WTC11 (cell line): ENCODE measurements around the gene PDZRN4. TPM values are rescaled to one million over a fixed set of nuclear protein-coding genes. Genes with fewer than 3 reads are reported as not detected.

ENCODE experiments used
- ATAC-seq: fragments of 200-7000 bp; cut with Tn5 transposase; 2 replicates; pipeline ENCODE4 v1.10.0; 2021; ENCODE audit warnings: mild to moderate bottlenecking, moderate library complexity
- CTCF ChIA-PET: fragments of 300-600 bp; sonication (Branson Sonifier 250); formaldehyde crosslinking; loops from one replicate; lab custom pipeline; 2021; ENCODE audit warnings: antibody characterized with exemption; lab: Charles Lee
- POLR2A ChIA-PET: fragments of 350-600 bp; sonication (Branson Sonifier 250); formaldehyde crosslinking; loops from one replicate; lab custom pipeline; 2021; ENCODE audit warnings: antibody characterized with exemption; lab: Charles Lee
- DNase-seq: peaks from one replicate; pipeline ENCODE4 v3.0.0; 2021; ENCODE audit warnings: low spot score
- H3K27ac Mint-ChIP-seq: 2 replicates; pipeline ENCODE4 v1.8.0; 2021; ENCODE audit warnings: mixed read lengths
- H3K27me3 Mint-ChIP-seq: 2 replicates; pipeline ENCODE4 v1.8.0; 2021; ENCODE audit warnings: low read depth, mild to moderate bottlenecking, moderate library complexity, mixed read lengths
- H3K36me3 Mint-ChIP-seq: 2 replicates; pipeline ENCODE4 v1.8.0; 2021; ENCODE audit warnings: mixed read lengths
- H3K4me1 Mint-ChIP-seq: 2 replicates; pipeline ENCODE4 v1.8.0; 2022; ENCODE audit warnings: mixed read lengths
- H3K4me3 Mint-ChIP-seq: 2 replicates; pipeline ENCODE4 v1.8.0; 2021; ENCODE audit warnings: mild to moderate bottlenecking, moderate library complexity, mixed read lengths
- H3K9me3 Mint-ChIP-seq: 2 replicates; pipeline ENCODE4 v1.8.0; 2021; ENCODE audit warnings: mixed read lengths
- CBFB ChIP-seq: sonication (generic); formaldehyde crosslinking; IDR thresholded peaks from 2 replicates; pipeline ENCODE4 v1.8.1; 2022; ENCODE audit warnings: mild to moderate bottlenecking, low read depth, missing genetic modification reagents
- GABPB1 ChIP-seq: sonication (generic); formaldehyde crosslinking; IDR thresholded peaks from 2 replicates; pipeline ENCODE4 v1.8.1; 2023; ENCODE audit warnings: mild to moderate bottlenecking, missing genetic modification reagents
- JAZF1 ChIP-seq: fragments of 250-450 bp; sonication (Bioruptor Pico); IDR thresholded peaks from 2 replicates; pipeline ENCODE4 v1.9.0; 2021; ENCODE audit warnings: moderate library complexity, mild to moderate bottlenecking, inconsistent platforms
- OVOL2 ChIP-seq: fragments of 250-450 bp; sonication (Bioruptor Pico); IDR thresholded peaks from 2 replicates; pipeline ENCODE4 v1.9.0; 2021; ENCODE audit warnings: mild to moderate bottlenecking, borderline replicate concordance
- TEAD1 ChIP-seq: sonication (generic); formaldehyde crosslinking; IDR thresholded peaks from 2 replicates; pipeline ENCODE4 v1.8.0; 2022; ENCODE audit warnings: mild to moderate bottlenecking, missing genetic modification reagents
- ZNF121 ChIP-seq: sonication (generic); formaldehyde crosslinking; IDR thresholded peaks from 2 replicates; pipeline ENCODE4 v1.8.0; 2023; ENCODE audit warnings: missing genetic modification reagents
- ZNF138 ChIP-seq: sonication (generic); formaldehyde crosslinking; conservative IDR thresholded peaks from 2 replicates; pipeline ENCODE4 v1.8.1; 2022; ENCODE audit warnings: mild to moderate bottlenecking, moderate library complexity, missing genetic modification reagents
- total RNA-seq: library from RNA; stranded (reverse); gene quantifications from 3 replicates; pipeline ENCODE4 v1.2.3, GENCODE V29; 2021
- TF ChIP-seq, protein P1 (sequence below): sonication (generic); formaldehyde crosslinking; IDR thresholded peaks from 2 replicates; pipeline ENCODE4 v1.8.0; 2023; ENCODE audit warnings: mild to moderate bottlenecking, missing genetic modification reagents
- TF ChIP-seq, protein P2 (sequence below): sonication (generic); formaldehyde crosslinking; IDR thresholded peaks from 2 replicates; pipeline ENCODE4 v1.8.1; 2022; ENCODE audit warnings: mild to moderate bottlenecking, moderate library complexity, missing genetic modification reagents
- TF ChIP-seq, protein P3 (sequence below): fragments of 250-450 bp; sonication (Bioruptor Pico); conservative IDR thresholded peaks from 2 replicates; pipeline ENCODE4 v1.9.0; 2021; ENCODE audit warnings: mild to moderate bottlenecking
- TF ChIP-seq, protein P4 (sequence below): sonication (generic); formaldehyde crosslinking; IDR thresholded peaks from 2 replicates; pipeline ENCODE4 v1.8.1; 2023; ENCODE audit warnings: mild to moderate bottlenecking, missing genetic modification reagents, borderline replicate concordance

PDZRN4 gene
- total RNA-seq, 1 experiment from 2014 or later: 0.09 TPM

DNA sequence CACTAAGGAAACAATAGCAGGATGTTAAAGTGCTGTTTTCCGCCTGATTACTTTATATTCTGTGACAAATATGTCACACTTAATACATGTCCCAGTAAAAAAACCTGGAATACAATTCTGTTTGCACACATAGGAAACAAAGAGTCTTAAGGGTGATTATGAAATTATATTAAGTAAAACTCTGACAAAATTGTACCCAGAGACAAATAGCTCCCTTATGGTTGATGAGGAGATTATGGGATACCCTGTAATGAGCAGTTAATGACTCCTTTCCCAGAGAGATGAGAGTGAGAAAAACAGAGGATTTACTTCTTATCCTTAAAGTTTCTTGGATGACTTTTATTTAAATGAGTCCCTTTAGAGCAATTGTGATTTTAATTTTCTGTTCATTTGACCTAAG is 370.6 kb downstream of the PDZRN4 start (continued):
- TF ChIP-seq, protein P1, sequence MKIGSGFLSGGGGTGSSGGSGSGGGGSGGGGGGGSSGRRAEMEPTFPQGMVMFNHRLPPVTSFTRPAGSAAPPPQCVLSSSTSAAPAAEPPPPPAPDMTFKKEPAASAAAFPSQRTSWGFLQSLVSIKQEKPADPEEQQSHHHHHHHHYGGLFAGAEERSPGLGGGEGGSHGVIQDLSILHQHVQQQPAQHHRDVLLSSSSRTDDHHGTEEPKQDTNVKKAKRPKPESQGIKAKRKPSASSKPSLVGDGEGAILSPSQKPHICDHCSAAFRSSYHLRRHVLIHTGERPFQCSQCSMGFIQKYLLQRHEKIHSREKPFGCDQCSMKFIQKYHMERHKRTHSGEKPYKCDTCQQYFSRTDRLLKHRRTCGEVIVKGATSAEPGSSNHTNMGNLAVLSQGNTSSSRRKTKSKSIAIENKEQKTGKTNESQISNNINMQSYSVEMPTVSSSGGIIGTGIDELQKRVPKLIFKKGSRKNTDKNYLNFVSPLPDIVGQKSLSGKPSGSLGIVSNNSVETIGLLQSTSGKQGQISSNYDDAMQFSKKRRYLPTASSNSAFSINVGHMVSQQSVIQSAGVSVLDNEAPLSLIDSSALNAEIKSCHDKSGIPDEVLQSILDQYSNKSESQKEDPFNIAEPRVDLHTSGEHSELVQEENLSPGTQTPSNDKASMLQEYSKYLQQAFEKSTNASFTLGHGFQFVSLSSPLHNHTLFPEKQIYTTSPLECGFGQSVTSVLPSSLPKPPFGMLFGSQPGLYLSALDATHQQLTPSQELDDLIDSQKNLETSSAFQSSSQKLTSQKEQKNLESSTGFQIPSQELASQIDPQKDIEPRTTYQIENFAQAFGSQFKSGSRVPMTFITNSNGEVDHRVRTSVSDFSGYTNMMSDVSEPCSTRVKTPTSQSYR (CRISPR knock-in tag): no peak
- TF ChIP-seq CBFB (CRISPR knock-in tag) (no peak), TEAD1 (CRISPR knock-in tag) (no peak)
- TF ChIP-seq, all 79 proteins: peak for 0

DNA sequence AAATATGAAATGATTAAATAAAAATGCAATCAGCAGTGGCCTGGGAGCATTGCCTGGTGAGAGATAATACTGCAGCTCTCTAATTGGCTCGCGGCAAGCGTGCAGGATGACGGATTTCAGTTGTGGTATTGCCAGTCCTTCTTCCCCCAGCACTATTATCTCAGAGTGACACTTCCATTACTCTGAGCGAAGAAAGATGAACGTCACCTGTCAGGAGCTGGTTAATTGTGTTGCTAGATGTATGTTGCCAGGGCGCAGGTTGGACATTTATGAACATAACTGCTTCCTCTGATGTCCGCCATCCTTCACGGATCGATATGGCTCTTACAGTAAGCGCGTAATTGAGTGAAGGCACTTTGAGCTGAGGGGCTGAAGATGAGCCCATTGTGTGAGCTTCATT is 374.9 kb downstream of the PDZRN4 start:
- H3K27ac Mint-ChIP-seq: no peak overlapping the region
- CTCF ChIA-PET: no interaction called here
- POLR2A ChIA-PET: no interaction called here
- H3K36me3 Mint-ChIP-seq: no peaks in the 10 kb centered on the region
- peaks cover 12% of the 10 kb centered on the region for H3K9me3 Mint-ChIP-seq
- H3K4me3 Mint-ChIP-seq: no peak overlapping the region
- peaks cover 20% of the 10 kb centered on the region for H3K4me1 Mint-ChIP-seq
- no peaks in the 10 kb centered on the region for H3K27me3 Mint-ChIP-seq
- TF ChIP-seq OVOL2 (CRISPR knock-in tag): no peak
- TF ChIP-seq, protein P1 (CRISPR knock-in tag): no peak
- DNase-seq (no peak), ATAC-seq (no peak)

DNA sequence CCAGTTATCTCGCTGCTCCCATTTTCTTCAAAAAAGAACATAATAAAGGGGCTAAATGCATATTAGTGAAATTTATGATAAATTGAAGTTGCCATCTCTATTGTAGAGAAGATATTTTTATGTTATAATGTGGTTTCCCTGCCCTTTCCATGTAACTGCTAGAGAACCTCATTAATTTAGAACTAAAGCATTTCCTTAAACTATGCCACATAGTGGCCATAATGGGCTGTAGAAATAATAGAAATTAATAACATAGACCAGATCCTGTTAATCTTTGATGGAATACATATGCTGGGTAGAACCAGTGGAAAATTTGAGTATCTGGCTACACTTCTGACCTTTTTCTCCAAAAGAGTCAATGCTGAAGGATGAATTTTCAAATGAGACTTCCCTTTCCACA is 376.7 kb downstream of the PDZRN4 start:
- no peak overlapping the region for H3K27ac Mint-ChIP-seq
- ChIA-PET CTCF (no interaction called here), POLR2A (no interaction called here)
- H3K4me3 Mint-ChIP-seq: no peak overlapping the region
- H3K4me1 Mint-ChIP-seq: peaks cover 6% of the 10 kb centered on the region
- DNase-seq (no peak), ATAC-seq (no peak)
- TF ChIP-seq ZNF138 (no peak), TEAD1 (CRISPR knock-in tag) (no peak), ZNF121 (CRISPR knock-in tag) (no peak), JAZF1 (CRISPR knock-in tag) (no peak), GABPB1 (CRISPR knock-in tag) (no peak)
- TF ChIP-seq, protein P2, sequence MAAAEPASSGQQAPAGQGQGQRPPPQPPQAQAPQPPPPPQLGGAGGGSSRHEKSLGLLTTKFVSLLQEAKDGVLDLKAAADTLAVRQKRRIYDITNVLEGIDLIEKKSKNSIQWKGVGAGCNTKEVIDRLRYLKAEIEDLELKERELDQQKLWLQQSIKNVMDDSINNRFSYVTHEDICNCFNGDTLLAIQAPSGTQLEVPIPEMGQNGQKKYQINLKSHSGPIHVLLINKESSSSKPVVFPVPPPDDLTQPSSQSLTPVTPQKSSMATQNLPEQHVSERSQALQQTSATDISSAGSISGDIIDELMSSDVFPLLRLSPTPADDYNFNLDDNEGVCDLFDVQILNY (CRISPR knock-in tag): no peak
- TF ChIP-seq, protein P3, sequence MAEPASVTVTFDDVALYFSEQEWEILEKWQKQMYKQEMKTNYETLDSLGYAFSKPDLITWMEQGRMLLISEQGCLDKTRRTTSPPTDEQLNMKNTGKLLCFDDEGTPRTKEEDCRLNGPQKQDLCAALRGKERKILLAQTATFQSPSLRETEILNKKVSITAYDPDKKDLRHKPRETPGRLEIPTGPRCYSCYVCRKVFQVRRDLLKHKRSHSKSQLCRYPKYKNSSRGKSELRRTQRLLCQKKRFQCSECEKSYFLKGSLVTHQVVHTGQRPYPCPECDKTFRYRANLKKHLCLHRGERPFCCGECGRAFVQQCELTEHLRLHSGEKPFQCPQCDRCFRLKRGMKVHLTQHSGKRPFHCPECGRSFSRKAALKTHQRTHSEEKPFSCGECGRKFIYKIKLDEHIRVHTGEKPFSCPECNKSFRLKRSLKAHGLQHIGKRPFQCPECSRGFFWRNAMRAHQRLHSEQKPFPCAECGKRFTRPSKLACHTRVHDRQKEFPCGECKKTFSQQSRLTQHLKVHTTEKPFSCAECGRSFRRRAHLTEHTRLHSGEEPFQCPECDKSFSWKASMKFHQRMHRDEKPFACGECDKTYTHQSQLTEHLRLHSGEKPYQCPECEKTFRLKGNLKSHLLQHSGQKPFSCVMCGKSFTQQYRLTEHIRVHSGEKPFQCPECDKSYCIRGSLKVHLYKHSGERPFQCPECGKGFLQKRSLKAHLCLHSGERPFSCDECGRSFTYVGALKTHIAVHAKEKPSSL (CRISPR knock-in tag): no peak
- TF ChIP-seq, protein P4, sequence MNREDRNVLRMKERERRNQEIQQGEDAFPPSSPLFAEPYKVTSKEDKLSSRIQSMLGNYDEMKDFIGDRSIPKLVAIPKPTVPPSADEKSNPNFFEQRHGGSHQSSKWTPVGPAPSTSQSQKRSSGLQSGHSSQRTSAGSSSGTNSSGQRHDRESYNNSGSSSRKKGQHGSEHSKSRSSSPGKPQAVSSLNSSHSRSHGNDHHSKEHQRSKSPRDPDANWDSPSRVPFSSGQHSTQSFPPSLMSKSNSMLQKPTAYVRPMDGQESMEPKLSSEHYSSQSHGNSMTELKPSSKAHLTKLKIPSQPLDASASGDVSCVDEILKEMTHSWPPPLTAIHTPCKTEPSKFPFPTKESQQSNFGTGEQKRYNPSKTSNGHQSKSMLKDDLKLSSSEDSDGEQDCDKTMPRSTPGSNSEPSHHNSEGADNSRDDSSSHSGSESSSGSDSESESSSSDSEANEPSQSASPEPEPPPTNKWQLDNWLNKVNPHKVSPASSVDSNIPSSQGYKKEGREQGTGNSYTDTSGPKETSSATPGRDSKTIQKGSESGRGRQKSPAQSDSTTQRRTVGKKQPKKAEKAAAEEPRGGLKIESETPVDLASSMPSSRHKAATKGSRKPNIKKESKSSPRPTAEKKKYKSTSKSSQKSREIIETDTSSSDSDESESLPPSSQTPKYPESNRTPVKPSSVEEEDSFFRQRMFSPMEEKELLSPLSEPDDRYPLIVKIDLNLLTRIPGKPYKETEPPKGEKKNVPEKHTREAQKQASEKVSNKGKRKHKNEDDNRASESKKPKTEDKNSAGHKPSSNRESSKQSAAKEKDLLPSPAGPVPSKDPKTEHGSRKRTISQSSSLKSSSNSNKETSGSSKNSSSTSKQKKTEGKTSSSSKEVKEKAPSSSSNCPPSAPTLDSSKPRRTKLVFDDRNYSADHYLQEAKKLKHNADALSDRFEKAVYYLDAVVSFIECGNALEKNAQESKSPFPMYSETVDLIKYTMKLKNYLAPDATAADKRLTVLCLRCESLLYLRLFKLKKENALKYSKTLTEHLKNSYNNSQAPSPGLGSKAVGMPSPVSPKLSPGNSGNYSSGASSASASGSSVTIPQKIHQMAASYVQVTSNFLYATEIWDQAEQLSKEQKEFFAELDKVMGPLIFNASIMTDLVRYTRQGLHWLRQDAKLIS (CRISPR knock-in tag): no peak
- peaks cover 8% of the 10 kb centered on the region for H3K9me3 Mint-ChIP-seq
- no peaks in the 10 kb centered on the region for H3K27me3 Mint-ChIP-seq
- no peaks in the 10 kb centered on the region for H3K36me3 Mint-ChIP-seq
